Suppressor macrophage (primary cell): ENCODE results near the gene NUDT19.
"Not testable (repeated sequence)": the region's sequence is repeated elsewhere in the genome, so short reads cannot be mapped to it uniquely, and the experiment has no call there.

Experiments used
- DNase-seq, 4 experiments: peaks; one replicate each; pipeline ENCODE4 v3.0.0-alpha.2; 2020 to 2022

NUDT19 gene

DNA sequence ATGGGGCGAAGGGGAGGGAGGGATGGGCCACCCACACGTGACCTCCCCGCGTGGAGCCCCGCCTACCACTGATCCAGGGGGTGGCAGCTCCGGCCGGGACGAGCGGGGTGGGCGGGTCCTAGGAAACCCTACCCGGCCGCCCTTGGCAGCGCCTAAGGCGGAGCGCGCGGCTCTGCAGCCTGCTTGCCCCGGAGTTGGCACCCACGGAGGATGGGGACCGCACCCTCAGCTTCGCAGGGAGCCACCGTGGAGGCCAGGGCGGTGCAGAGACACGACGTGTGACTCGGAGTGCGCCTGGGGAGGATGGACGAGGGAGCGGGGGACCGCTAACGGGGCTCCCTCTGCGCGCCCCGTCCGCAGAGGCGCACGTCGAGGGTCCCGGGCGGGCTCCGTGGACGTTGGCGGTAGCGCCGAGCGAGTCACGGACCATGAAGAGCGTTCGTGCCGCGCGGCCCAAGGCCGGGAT, 15.9 kb upstream of the NUDT19 start, which contains the start of gene RGS9BP:
TSS of gene RGS9BP (plus strand) at position 129 of the 466 bp plus-strand sequence. CDS start 416 bp downstream, outside the sequence.
- peak; percentile 78 to 93 (median 87) for DNase-seq

DNA sequence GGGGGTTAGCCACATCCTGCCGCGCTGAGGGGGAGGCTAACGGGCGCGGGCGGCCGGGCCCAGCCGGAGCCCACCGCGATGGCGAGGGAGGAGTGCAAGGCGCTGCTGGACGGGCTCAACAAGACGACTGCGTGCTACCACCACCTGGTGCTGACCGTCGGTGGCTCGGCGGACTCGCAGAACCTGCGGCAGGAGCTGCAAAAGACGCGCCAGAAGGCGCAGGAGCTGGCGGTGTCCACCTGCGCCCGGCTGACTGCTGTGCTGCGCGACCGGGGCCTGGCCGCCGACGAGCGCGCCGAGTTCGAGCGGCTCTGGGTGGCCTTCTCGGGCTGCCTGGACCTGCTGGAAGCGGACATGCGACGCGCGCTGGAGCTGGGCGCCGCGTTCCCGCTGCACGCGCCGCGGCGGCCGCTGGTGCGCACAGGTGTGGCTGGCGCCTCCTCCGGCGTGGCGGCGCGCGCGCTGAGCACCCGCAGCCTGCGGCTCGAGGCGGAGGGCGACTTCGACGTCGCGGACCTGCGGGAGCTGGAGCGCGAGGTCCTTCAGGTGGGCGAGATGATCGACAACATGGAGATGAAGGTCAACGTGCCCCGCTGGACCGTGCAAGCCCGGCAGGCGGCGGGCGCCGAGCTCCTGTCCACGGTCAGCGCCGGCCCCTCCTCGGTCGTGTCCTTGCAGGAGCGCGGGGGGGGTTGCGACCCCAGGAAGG, 15.3 kb upstream of the NUDT19 start:
- peak in 1 of 4 experiments; percentile 12 for DNase-seq

DNA sequence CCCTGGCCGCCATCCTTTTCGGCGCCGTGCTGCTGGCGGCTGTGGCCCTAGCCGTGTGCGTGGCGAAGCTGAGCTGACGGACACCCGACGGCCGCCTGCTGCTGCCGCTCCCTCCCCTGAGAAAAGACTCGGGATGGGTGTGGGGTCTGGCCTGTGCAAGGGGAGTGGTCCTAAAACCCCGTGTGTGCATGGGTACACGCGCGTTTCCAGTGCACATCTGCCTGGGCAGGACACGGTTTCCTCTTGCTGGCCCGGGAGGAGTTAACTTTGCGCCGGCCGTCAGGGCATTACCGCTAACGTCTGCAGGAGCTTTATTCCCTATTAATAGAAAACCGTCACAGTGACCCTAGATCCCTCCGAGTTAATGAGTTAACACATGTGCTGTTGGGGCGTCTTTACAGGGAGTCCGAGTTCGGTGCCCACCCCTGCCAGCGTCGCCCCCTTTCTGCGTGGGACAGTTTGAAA, 14.7 kb upstream of the NUDT19 start:
- no peak for DNase-seq

DNA sequence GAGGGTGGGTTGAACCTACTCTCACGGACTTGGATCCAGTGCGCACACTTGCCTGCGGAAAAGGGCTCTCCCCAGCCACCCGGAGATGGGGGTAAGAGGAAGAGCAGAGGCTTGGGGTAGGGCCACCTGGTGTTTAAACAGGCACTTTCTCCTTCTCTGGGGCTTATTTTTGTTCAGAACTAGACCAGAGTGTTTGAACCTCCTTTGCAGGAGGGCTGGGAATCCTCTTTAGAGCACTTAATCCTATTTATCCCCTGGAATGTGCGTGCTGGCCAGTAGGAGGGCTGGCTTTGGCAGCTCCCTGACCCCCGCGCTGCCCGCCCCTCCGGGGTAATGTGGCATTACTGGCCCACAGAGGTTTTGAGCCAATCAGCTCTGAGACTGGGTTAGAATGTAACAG, 14.0 kb upstream of the NUDT19 start:
- no peak for DNase-seq

DNA sequence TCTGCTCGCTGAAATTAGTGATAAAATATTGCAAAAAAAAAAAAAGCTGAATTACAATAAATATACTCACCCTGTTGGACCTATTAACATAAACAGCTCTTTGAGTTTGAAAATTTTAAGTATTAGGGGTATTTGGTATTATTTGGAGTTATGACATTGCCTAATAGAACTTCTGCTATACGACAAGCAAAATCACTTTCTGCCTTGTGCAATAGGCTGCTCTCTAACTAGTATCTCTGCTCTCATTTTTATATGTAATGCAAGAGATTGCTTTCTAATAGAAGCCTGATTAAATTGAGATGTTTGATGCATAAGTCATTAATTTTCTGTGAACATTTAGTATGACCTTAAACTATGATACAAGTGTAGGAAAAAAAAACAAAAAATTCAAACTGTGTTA, 10.6 kb upstream of the NUDT19 start:
- DNase-seq, result peak in 2 of 4 experiments; percentile 18 to 21

DNA sequence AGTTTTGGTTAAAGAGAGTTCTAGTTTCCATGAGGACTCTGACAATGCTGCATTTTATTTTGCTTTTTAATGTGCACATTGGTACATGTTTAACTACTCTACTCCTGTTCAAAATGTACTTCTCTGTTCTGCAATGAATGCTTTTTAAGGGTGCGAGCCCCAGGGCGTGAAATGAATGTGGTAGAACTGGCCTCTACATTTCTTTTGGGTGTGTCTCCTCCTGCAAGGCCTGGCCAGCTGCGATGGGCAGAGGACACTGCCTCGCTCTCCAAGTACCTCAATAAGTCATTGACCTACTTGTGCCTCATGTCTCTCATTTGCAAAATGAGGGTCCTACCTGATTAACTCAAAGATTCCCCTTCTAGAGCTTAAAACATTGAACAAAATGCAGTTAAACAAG, 9.3 kb upstream of the NUDT19 start:
- no peak for DNase-seq

DNA sequence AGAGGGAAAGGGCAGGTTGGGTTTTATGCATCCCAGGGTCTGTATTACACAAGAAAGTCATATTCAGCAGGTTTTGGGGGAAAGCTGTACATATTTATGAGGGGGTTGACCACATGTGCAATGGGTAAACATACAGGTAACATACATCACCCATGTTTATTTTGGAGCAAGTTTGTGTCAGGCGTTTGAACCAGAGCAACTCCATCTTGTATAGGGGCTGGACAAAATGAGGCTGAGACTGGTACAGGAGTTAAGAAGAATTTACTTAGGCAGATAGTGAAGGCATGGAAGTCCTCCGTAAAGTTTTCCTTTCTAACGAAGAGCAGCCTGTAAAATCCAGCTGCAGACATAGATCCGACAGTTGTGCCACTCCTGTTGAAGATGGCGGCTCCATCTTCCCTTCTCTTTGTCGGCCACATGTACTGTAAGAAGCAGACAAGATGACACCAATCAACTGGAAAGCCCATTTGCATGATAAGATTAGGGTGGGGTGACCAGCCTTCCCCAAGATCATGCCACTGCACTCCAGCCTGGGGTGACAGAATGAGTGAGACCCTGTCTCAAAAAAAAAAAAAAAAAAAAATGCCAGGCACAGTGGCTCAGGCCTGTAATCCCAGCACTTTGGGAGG, 4.7 kb upstream of the NUDT19 start:
- no peak for DNase-seq

DNA sequence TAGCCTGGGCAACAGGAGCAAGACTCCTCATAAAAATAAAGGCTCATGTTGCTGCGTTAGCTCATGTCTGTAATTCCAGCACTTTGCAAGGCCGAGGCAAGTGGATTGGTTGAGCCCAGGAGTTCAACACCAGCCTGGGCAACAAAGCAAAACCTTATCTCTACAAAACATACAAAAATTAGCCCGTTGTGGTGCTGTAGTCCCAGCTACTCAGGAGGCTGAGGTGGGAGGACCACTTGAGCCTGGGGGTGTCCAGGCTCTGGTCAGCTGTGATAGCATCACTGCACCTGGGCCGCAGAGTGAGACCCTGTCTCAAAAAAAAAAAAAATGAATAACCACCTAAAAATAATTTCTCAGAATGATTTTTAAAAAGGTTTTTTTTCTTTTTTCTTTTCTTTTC, 3.9 kb upstream of the NUDT19 start:
- DNase-seq, result no peak

DNA sequence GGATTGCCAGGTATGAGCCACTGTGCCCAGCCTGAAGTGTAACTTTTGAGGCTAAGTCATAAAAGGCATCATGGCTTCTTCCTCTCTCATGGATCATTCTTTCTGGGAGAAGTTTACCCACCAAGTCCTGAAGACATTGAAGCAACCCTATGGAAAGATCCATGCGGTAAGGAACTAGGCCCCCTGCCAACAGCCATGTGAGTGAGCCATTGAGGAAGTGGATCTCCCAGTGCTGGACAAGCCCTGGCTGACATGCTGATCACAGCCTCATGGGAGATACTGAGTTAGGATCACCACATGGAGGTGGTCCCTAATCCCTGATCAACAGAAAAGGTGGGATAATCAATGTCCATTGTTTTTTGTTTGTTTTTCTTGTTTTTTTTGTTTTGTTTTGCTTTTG, 3.3 kb upstream of the NUDT19 start:
- DNase-seq, result peak; percentile 70 to 81 (median 78)

DNA sequence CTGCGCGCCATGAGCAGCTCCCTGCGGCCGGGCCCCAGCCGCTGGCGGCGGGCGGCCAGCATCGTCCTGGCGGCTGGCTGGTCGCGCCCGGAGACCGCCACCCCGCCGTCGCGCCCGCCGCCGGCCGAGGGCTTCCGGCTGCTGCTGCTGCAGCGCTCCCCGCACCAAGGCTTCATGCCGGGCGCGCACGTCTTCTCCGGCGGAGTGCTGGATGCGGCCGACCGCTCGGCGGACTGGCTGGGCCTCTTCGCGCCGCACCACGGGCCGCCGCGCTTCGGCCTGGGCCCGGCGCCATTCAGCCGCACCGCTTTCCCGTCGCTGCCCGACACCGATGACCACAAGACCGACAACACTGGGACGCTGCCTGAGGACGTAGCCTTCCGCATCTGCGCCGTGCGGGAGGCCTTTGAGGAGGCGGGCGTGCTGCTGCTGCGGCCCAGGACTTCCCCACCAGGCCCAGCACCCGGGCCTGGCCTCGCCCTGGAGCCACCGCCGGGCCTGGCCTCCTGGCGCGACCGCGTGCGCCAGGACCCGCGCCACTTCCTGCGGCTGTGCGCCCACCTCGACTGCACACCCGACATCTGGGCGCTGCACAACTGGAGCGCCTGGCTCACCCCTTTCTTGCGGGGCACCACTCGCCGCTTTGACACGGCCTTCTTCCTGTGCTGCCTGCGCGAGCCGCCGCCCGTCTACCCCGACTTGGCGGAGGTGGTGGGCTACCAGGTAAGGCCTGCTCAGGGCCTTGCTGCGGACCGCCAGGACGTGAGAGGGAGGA, 518 bp downstream of the NUDT19 start:
- peak; percentile 89 to 94 (median 92) for DNase-seq

DNA sequence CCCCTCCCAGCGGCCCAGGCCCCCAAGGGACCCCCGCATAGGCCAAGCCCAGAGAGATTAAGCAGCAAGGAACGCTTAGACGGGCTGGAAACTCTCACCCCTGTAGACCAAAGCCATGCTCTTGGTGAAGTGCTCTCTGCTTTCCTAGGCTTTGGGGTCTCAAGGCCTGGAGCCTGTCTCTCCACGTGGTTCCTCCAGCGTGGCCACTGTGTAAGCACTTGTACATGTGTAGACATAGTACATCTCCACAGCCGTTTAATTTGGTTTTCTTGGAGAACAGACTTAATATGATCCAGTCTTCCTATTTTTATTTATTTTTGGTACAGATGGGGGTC, 1.1 kb downstream of the NUDT19 start:
- DNase-seq, result peak in 3 of 4 experiments; percentile 14 to 20 (median 19)

DNA sequence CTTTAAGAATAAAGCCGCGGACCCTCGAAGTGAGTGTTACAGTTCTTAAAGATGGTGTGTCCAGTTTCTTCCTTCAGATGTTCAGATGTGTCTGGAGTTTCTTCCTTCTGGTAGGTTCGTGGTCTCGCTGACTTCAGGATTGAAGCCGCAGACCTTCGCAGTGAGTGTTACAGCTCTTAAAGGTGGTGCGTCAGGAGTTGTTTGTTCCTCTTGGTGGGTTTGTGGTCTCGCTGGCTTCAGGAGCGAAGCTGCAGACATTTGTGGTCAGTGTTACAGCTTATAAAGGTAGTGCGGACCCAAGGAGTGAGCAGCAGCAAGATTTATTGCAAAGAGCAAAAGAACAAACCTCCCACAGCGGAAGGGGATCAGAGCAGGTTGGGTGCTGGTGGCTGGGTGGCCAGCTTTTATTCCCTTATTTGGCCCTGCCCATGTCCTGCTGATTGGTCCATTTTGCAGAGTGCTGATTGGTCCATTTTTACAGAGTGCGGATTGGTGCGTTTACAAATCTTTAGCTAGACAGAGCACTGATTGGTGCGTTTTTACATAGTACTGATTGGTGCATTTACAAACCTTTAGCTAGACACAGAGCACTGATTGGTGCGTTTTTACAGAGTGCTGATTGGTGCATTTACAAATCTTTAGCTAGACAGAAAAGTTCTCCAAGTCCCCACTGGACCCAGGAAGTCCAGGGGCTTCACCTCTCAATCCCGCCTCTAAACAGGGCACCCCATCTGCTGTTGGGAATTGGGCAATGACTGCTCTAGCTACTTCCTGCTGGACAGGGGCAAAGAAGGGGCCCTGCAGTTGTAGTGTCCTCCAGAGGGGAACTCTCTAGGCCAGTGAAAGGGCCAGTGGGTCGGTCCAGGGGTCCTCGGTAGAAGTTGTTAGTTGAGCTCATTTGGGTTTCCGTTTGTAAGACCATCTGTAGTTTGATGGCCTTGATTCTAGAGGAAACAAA, 1.8 kb downstream of the NUDT19 start:
- peak; percentile 39 to 58 (median 51) for DNase-seq

DNA sequence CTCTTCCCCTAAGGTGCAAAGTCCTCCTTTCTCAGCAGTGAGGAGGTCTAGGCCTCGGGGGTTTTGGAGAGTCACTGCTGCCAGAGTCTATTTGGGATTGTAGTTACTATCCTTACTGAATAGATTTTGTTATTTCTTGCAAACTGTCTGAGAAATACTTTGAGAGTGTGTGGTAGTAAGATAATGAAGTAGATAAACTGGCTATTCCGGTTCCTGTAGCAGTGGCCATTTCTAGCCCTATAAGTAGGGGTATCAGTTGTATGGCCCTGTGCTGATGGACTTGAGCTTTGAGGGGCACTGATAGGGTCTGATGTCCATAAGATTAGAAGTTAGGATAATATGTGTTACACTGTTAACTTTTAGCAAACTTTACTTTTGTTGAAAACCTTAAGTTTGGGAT, 2.7 kb downstream of the NUDT19 start:
- not testable (repeated sequence) for DNase-seq

DNA sequence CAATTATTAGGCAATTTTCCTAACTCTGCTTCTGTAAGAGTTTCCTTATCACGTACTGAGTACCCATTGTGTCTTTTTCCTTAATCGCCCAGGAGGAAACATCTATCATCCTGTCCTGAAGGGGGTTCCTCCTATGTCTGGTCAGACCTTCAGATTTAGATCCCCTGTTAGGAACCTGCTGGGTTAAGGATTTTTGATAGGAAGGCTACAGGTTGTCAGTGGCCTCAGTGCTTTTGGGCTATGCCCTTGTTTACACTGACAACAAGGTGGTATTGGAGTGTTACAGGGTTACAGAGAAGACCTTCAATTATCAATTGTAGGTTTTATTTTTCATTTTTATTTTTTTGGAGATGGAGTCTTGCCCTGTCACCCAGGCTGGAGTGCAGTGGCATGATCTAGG, 3.2 kb downstream of the NUDT19 start:
- DNase-seq, result peak in 1 of 4 experiments; percentile 13

DNA sequence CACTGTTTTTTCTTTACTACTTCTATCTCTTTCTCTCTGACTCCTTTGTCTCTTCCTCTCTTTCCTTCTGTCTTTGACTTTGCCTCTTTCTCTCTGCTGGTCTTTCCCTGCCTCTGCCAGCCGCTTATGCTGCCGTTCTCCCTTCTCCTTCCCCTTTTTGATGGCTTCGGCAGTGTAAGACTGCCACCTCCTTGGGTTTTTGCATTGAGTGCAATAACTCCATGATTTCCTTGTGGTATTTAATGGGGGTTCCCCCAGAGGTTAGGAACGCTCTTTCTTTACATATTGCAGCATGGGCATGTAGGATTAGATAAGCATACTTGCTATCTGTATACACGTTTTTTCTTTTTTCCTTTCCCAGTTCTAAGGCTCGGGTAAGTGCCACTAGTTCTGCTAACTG, 3.9 kb downstream of the NUDT19 start:
- peak; percentile 54 to 77 (median 74) for DNase-seq

DNA sequence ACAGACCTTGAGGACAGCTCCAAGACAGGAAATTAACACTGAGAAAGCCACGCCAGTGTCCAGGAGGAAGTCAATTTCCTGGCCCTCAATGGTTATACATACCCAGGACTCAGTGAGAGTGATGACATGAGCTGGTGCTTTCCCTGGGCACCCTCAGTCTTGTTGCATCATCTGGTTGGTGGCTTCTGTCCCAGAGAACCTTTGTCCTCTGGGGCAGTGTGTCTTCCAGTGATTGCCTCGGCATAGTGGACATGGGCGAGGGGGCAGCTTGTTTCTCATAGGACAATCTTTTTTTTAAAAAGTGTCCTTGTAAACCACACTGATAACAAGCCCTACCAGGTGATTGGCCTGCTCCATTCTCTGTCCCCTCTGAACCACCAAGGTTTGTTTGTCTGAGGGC, 5.2 kb downstream of the NUDT19 start:
- DNase-seq, result peak; percentile 66 to 77 (median 74)

DNA sequence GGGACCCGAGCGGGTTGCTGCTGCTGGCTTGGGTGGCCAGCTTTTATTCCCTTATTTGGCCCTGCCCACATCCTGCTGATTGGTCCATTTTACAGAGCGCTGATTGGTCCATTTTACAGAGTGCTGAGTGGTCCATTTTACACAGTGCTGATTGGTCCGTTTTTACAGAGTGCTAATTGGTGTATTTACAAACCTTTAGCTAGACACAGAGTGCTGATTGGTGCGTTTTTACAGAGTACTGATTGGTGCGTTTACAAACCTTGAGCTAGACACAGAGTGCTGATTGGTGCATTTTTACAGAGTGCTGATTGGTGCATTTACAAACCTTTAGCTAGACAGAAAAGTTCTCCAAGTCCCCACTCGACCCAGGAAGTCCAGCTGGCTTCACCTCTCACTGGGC, 8.5 kb downstream of the NUDT19 start:
- DNase-seq, result not testable (repeated sequence)

DNA sequence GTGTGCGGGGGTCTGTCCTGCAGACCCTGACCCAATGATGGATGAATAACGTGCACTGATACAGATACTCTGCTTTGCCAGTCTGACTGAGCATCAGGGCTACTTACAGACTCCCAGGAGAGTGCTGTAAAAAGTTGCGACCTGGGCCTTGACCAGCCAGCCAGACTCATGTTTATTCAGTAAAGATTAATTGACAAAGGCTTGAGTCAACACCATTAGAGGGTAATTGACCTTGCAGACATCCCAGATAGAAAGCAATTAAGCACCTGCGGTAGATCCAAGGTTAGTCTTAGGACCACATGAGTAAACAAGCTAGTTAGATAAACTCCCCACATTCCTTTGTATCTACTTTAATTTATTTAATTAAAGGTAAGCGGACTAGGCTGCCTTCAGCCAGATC, 10.4 kb downstream of the NUDT19 start:
- DNase-seq, result no peak

DNA sequence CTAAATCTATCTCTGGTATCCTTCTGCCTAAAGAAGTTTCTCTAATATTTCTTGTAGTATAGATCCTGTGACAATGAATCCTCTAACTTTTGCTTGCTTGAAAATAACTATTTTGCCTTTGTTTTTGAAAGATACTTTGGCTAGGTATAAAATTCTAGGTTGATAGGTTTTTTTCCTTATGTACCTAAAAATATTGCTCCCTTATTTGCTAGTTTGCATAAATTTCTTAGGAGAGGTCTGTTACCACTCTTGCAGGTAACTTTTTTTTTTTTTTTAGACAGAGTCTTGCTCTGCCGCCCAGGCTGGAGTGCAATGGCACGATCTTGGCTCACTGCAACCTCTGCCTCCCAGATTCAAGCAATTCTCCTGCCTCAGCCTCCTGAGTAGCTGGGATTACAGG, 12.4 kb downstream of the NUDT19 start:
- DNase-seq, result not testable (repeated sequence)

DNA sequence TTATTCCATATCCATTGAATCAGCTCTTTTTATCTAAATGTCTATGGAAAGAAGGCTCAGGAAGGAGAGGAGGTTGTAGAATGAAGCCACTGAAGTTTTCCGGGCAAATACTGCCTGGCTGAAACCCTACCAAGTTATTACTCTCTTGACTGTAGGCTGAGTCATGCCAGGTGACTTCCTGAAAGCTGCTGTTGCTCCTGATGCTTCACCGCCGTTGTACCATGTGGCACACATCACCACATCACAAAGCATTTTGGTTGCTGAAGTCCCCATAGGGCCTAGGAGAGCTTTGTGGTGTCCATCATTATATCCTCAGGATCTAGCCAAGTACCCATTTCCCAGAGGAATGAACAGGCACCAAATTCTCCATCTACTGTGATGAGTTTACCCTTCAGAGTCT, 16.8 kb downstream of the NUDT19 start:
- DNase-seq, result no peak

DNA sequence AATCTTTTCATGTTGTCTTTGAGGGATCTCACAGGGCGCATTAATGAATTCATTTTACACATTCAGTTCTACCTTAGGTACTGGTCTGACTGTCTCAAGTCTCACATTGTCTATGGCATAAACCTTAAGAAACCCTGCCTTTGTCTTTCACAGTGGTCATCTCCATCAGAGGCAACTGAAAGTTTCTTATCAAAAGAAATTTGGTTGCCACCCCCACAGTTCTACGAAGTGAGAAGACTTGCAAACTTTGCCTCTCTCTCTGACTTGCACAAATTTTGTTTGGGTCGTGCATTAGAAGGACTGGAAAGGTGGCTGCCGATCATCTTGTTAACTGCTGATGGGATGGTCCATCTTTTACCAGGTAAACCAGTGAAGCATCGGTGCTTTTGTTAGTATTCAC, 17.4 kb downstream of the NUDT19 start:
- DNase-seq, result no peak

DNA sequence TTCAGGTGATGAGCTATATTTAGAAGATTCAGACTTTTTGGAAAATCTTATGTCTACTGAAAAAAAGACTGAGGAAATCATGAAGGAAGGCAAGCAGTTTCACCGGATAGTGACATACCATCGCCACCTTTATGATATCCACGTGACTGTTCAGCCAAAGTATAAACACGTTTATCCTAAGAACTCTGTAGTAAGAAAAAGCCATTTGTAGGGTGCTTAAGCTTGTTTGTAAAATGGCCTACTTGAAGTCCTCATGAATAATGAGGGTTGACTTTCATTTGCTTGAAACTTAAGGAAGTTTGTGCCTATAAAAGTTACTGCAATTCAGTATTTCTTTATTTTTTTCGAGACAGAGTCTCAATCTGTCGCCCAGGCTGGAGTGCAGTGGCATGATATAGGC, 20.1 kb downstream of the NUDT19 start:
- DNase-seq, result no peak
